NCI-H446 (cell line): ENCODE results near the gene KLHDC4.
"Not testable (repeated sequence)": the region's sequence is repeated elsewhere in the genome, so short reads cannot be mapped to it uniquely, and the experiment has no call there.

Experiments used
- DNase-seq, 2 experiments: peaks; one replicate each; lab custom pipeline; 2025; lab: John Stamatoyannopoulos, UW

Gene KLHDC4

GRCh38 chr16:87720446-87720845 lies 45.3 kb downstream of the KLHDC4 start:
- no peak for DNase-seq

GRCh38 chr16:87718831-87719230 lies 47.0 kb downstream of the KLHDC4 start:
- DNase-seq: not testable (repeated sequence)

- no peak for DNase-seq
Observed at GRCh38 chr16:87715658-87716057, 50.1 kb downstream of the KLHDC4 start.

DNA sequence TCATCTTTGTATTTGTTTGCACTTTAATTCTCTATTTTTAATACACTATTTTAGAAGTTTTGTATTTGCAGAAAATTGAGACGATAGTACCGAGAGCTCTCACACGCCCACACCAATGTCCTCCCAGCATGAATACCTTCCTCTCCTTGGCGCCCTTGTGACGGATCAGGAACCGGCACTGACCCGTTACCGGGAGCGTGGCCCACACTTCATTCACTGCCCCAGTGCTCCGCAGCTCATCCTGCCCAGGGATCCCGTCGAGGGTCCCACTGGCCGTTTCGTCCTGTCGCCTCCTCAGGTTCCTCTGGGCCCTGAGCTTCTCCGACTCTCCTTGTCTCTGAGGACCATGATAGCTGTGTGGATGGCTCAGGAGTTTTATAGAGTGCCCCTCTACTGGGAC lies 50.6 kb downstream of the KLHDC4 start:
- DNase-seq: no peak

DNA sequence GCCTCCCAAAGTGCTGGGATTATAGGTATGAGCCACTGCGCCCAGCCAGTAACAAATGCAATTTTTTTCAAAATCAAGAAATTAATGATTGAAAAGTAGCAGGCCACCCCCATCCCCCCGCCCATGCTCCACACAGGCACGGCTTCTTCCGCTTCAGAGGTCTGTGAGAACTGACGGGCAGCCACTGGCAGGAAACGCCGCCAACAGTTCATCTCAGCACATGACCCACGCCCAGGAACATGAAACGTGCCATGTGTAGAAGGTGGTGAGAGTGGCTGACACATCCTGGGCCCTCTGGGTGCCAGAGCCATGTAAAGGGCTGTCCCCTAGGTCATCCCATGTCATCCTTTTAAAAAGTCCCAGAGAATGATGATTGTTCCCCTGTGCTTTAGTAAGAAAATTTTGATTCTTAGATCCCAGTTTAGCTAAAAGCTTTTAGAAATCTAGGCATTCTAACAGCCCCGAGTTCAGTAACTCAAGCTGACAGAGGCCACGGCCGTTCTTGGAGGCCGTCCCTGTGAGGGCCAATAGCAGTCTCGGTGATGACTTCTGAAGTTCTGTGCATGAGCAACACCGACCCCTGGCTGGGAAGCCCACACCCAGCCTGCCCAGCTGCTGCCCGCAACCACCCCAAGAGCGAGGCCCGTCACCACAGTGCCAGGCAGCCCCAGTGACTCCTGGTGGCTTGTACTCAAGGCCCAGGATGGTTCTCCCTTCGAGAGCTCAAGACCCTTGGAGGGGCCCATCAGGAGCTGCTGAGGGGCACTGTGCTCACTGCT lies 52.1 kb downstream of the KLHDC4 start:
- no peak for DNase-seq

- no peak for DNase-seq
Observed at GRCh38 chr16:87712184-87712762, 53.5 kb downstream of the KLHDC4 start.

GRCh38 chr16:87710887-87711286 lies 54.9 kb downstream of the KLHDC4 start:
- DNase-seq: no peak

GRCh38 chr16:87709677-87710076 lies 56.1 kb downstream of the KLHDC4 start:
- DNase-seq: no peak

DNA sequence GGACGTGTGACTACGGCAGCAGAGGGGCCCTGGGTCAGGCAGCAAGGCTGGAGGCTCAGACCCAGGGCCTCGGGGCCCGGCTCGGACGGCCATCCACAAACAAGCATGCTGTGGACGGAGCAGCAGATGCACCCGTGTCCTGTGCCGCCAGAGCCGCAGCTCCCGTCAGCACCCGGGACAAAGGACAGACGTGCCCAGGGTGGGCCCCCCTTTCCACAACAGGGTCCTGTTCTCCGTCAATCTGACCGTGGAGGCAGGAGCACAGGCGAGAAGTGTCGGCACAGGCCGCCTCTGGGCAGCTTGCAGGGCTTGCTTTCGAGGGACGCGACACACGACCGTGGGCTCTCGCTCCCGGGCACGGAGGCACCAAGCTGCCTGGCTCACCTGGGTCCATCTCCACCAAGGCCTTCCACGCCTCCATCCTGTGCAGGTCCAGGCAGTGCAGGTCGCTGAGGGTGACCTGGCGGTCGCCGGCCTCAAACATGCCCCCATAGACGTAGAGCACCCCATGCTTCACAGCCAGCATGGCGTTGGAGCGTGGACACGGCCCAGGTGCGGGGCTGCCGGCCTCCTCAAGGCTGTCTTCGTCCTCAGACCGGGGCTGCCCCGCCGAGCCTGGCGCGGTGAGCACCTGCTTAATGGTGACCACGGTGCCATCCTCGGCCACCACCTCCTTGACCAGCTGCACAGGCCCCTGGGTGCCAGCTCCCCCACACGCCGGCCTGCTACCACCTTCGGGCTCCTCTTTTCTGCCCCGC lies 56.7 kb downstream of the KLHDC4 start:
- no peak for DNase-seq

DNA sequence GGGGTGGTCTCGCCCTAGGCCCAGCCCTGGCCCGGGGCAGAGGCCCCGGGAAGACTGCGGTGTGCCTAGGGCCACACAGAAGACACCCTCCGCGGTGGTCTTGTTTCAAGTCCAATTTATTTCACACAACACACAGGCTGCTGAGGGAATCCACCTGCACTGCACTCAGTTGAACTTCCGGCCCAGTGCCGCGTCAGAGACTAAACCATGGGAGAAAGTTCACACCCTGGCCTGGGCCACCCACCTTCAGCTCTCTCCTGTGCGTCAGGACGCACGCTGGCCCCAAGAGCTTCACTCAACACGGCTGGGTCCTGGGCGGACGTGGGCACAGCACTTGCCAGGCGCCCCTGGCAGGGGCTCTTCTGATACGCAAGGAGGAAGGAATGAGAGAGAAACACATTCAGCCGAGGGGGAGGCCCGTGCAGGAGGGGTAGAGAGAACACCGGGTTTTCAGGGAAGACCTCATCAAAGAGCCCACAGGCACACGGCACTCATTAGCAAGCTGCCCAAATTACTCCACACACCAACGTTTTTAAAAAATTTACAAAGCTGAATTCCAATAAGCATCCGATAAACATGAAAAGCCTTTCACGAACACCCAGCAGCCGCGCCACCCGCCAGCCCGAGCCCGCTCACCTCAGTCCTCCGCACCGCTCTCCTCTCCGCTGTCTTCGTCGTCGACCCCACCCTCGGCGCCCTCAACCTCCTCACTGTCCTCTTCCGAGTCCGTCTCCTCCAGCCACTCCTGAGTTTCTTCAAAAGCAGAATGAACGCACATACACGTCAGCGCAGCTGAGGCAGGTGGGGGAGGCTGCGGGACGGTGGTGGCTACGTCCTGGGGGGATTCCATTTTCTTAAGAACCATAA lies 57.8 kb downstream of the KLHDC4 start:
- DNase-seq: no peak

DNA sequence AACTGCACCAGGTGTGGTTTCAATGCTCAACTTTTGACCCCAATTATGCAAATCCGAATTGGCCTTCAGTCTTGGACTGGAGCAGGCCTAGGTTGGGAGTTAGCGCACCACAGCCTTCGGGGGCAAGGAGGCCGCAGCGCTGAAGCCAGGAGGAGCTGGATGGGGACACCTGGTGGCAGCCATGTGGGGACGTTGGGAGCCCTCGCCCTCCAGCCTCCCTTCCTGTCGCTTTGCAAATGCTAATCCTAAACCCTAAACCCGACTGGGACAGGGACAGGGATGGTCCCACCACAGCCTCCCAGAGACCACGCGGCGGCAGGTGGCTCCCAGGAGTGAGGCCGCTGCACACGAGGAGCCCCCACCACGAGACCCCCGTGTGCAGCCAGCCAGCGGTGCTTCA lies 58.7 kb downstream of the KLHDC4 start:
- no peak for DNase-seq

DNA sequence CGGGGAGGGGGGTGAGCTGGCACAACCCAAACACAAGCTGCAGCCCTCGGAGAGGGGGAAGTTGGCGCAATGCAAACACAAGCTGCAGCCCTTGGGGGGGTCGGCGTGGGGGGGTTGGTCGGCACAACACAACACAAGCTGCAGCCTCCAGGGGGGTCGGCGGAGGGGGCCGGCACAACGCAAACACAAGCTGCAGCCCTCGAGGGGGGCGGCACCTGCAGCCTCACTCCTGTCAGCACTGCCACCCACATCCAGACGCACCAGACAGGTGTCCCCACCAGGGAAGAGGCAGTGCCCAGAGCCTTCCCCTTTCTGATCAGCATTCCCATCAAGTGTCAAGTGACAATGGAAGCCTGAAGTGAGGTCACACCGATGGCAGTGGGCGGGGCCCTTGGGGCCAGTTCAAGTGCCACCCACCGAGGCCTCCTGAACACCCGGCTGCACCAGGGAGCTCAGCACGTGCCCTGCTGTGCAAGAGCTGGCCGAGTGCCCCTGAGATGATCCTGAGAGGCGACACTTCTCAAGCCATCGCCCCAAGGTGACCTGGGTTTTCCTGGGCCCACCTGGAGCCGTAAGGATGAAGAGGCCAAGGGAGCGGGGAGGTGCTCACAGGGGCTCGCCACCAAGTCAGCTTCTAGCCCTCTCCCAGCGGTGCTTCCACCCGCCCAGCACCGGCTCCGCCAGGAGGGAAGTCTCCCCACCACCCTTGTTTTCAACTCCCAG lies 59.3 kb downstream of the KLHDC4 start:
- no peak for DNase-seq

DNA sequence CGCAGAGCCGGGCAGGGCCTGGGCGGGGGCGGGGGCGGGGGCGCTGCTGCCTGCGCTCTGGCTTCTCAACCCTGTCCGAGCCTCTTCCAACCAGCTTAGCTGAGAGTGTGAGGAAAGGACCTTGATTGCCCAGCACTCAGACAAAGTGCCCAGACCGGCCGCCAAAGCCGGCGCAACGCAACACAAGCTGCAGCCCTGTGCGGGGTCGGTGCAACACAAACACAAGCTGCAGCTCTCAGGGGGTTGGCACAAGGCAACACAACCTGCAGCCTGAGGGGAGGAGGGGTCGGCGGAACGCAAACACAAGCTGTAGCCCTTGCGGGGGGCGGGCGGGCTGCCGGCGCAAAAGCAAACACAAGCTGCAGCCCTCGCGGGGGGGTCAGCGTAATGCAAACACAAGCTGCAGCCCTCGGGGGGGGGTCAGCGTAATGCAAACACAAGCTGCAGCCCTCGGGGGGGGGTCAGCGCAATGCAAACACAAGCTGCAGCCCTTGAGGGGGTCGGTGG lies 60.0 kb downstream of the KLHDC4 start:
- DNase-seq: no peak

DNA sequence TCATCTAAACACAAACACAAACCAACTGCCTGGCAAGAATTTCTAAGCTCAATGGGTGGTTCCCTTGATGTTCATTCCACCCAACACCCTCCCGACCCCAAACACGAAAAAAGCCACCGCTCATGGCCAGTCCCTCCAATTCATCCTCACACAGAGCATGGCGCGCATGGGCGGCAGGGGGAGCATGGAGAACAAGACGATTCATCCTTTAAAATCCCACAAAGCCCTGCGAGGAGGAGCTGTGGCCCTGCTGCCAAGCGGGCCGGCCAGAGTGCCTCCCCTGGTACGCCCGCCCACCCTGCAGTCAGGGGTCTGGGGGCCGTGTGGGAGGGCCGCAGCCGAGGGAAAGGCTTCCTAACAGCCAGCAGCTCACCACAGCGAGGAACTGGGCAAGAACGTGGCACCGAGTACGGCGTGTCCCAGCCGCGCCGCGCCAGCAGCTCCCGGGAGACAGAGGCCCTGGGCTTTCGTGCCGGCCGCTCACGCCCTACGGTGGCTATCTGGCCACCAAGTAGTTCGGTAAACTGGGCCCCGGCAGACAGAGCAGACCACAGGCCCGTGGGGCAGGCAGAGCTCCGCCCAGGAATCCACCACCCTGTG lies 60.9 kb downstream of the KLHDC4 start:
- DNase-seq: no peak

- DNase-seq: no peak
Observed at GRCh38 chr16:87703835-87704375, 61.9 kb downstream of the KLHDC4 start.

DNA sequence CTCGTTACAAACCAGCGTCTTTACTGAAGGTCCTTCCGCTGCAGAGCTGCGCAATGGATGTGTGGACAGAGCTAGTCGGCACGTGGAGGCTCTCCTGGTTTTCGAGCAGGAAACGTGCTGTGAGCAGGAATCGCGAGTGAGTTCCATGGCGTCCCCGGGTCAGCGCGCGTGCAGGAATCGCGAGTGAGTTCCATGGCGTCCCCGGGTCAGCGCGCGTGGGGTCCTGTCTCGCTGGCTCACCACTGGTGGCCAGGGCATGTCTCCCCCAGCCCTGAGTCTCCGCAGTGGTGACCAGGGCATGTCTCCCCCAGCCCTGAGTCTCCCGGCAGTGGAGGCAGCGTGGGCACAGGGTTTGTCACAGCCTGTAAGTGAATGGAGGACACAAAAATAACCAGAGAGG lies 62.7 kb downstream of the KLHDC4 start:
- no peak for DNase-seq

- DNase-seq: no peak
Observed at GRCh38 chr16:87702325-87702811, 63.4 kb downstream of the KLHDC4 start.

GRCh38 chr16:87701505-87701921 lies 64.3 kb downstream of the KLHDC4 start:
- no peak for DNase-seq

GRCh38 chr16:87701078-87701460 lies 64.7 kb downstream of the KLHDC4 start:
- DNase-seq: no peak

GRCh38 chr16:87700406-87701077 lies 65.2 kb downstream of the KLHDC4 start:
- no peak for DNase-seq
